Mesodermal cell (in vitro differentiated cells): ENCODE measurements around the gene DUSP23.

ENCODE experiments used
- H3K27ac ChIP-seq: 2 replicates; pipeline ENCODE4 v1.7.0; 2013; ENCODE audit warnings: mild to moderate bottlenecking, low read depth, low read length, moderate library complexity; ENCODE audit not compliant: severe bottlenecking
- H3K36me3 ChIP-seq: 2 replicates; pipeline ENCODE4 v1.7.1; 2013; ENCODE audit warnings: mild to moderate bottlenecking, low read length, moderate library complexity; ENCODE audit not compliant: control insufficient read depth, insufficient read depth
- H3K4me1 ChIP-seq: one replicate; pipeline ENCODE4 v1.7.1; 2013; ENCODE audit warnings: mild to moderate bottlenecking, low read length; ENCODE audit not compliant: insufficient read depth, control insufficient read depth, poor library complexity, severe bottlenecking
- H3K4me3 ChIP-seq: 2 replicates; pipeline ENCODE4 v1.7.0; 2013; ENCODE audit warnings: low read length, control low read depth, mild to moderate bottlenecking; ENCODE audit not compliant: insufficient read depth, poor library complexity, severe bottlenecking; ENCODE audit errors: extremely low read depth
- H3K9me3 ChIP-seq: 2 replicates; pipeline ENCODE4 v1.7.1; 2013; ENCODE audit warnings: mild to moderate bottlenecking, low read length, moderate library complexity; ENCODE audit not compliant: control insufficient read depth
- WGBS, 2 experiments: methylation state at CpG; one replicate each; pipeline ENCODE4 v1.1.5; 2013; ENCODE audit warnings: missing lambda C conversion rate in 2 of 2; ENCODE audit not compliant: insufficient coverage in 2 of 2; 5-methylcytosine and 5-hydroxymethylcytosine counted together

The DUSP23 gene

GRCh38 chr1:159755451-159756007 lies 25.2 kb upstream of the DUSP23 start:
- H3K36me3 ChIP-seq = no peaks in the 10 kb centered on the region
- H3K27ac ChIP-seq = no peak overlapping the region
- H3K4me3 ChIP-seq = no peak overlapping the region
- H3K4me1 ChIP-seq = no peaks in the 10 kb centered on the region
- no peaks in the 10 kb centered on the region for H3K9me3 ChIP-seq
- WGBS, 2 experiments = 100% methylated on average over 1 of the region's 3 CpGs

GRCh38 chr1:159756397-159756796 lies 24.4 kb upstream of the DUSP23 start:
- H3K27ac ChIP-seq = no peak overlapping the region
- H3K9me3 ChIP-seq = no peaks in the 10 kb centered on the region
- H3K4me3 ChIP-seq = no peak overlapping the region
- H3K4me1 ChIP-seq = no peaks in the 10 kb centered on the region
- no peaks in the 10 kb centered on the region for H3K36me3 ChIP-seq

DNA sequence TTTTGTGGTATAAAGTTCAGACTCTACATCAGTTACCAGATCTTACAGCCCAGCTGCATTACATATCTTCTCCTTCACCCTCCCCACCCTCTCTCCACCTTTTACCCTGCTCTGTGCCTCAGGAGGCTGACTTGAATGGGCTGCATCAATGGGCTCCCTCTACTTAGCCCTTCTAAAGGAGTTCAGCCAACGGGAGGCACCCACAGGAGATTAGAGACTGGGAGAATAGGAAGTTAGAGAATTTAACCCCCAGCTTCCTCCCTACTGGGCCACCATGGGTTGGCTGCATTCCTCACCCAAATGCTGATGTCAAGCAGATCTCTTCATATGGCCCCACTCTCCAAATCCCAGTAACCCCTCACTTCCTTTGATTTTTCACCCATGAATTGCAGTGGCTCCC lies 17.1 kb upstream of the DUSP23 start:
- no peak overlapping the region for H3K27ac ChIP-seq
- no peaks in the 10 kb centered on the region for H3K9me3 ChIP-seq
- H3K4me1 ChIP-seq = no peaks in the 10 kb centered on the region
- H3K36me3 ChIP-seq = no peaks in the 10 kb centered on the region
- WGBS, 2 experiments = no CpG with 5 or more reads among the region's 1 CpG
- no peak overlapping the region for H3K4me3 ChIP-seq

DNA sequence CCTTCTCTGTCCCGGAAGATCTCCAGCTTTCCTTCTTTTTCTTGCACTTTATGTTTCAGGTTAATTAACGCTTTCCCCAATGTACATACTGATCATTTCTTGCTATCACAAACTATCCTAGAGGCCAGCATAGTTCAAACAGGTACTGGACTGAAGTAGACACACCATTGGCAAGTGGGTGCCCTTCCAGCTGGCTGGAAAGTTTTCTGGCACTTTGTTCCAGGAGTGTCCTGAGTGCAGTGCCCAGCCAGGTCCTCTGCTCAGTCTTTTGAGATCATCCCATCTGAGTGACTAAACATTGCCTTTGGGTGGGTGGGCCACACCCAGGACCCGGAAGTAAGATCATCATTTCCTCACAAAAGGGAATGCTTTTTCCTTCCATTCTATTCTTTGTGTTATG lies 15.0 kb upstream of the DUSP23 start:
- Histone ChIP-seq H3K27ac (no peak overlapping the region), H3K36me3 (no peaks in the 10 kb centered on the region), H3K9me3 (no peaks in the 10 kb centered on the region), H3K4me1 (no peaks in the 10 kb centered on the region), H3K4me3 (no peak overlapping the region)
- WGBS, 2 experiments = 83 to 100% methylated on average over 1 to 2 of the region's 3 CpGs

- Histone ChIP-seq H3K27ac (no peak overlapping the region), H3K9me3 (no peaks in the 10 kb centered on the region), H3K4me3 (no peak overlapping the region), H3K4me1 (no peaks in the 10 kb centered on the region), H3K36me3 (no peaks in the 10 kb centered on the region)
- no CpG with 5 or more reads among the region's 2 CpGs for WGBS, 2 experiments
Measured at GRCh38 chr1:159771127-159771895, 9.5 kb upstream of the DUSP23 start.

DNA sequence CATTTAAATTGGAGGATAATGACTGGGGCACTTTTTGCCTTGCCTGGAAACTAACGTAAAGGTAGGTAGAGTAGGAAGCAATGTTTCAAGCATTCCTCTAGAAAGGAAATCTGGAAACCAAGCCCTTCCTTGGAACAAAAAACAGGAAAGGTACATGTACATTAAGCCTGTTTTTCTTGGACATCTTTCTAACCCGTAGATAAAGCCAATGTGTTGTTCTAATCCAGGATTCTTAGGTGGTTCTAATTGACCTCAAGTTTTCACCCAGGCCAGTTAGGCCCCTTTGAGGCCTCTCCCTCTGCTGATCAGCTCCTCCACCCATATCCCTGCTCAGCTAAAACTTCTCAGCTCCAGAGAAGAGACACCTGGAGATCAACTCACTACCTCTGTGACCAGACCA lies 6.3 kb upstream of the DUSP23 start:
- Histone ChIP-seq H3K27ac (no peak overlapping the region), H3K36me3 (no peaks in the 10 kb centered on the region), H3K4me1 (no peaks in the 10 kb centered on the region), H3K9me3 (no peaks in the 10 kb centered on the region), H3K4me3 (no peak overlapping the region)
- WGBS, 2 experiments = 88% methylated on average over 1 of the region's 2 CpGs; no CpG with 5 or more reads in 1 of the 2 experiments

- H3K27ac ChIP-seq = no peak overlapping the region
- H3K4me1 ChIP-seq = no peaks in the 10 kb centered on the region
- H3K4me3 ChIP-seq = no peak overlapping the region
- WGBS, 2 experiments = no CpG with 5 or more reads among the region's 2 CpGs
- H3K9me3 ChIP-seq = no peaks in the 10 kb centered on the region
- H3K36me3 ChIP-seq = no peaks in the 10 kb centered on the region
Measured at GRCh38 chr1:159775716-159776115, 5.0 kb upstream of the DUSP23 start.

GRCh38 chr1:159778266-159778665 lies 2.5 kb upstream of the DUSP23 start:
- H3K4me1 ChIP-seq = no peaks in the 10 kb centered on the region
- H3K36me3 ChIP-seq = no peaks in the 10 kb centered on the region
- no peaks in the 10 kb centered on the region for H3K9me3 ChIP-seq
- 81 to 88% methylated on average over 2 of the region's 4 CpGs for WGBS, 2 experiments
- H3K27ac ChIP-seq = no peak overlapping the region
- no peak overlapping the region for H3K4me3 ChIP-seq

- Histone ChIP-seq H3K36me3 (no peaks in the 10 kb centered on the region), H3K4me1 (peaks cover 8% of the 10 kb centered on the region), H3K4me3 (no peak overlapping the region), H3K9me3 (no peaks in the 10 kb centered on the region), H3K27ac (no peak overlapping the region)
- no CpG with 5 or more reads among the region's 2 CpGs for WGBS, 2 experiments
Measured at GRCh38 chr1:159779403-159779851, 1.3 kb upstream of the DUSP23 start.

- Histone ChIP-seq H3K4me1 (peaks cover 8% of the 10 kb centered on the region), H3K27ac (no peak overlapping the region), H3K36me3 (no peaks in the 10 kb centered on the region), H3K9me3 (no peaks in the 10 kb centered on the region), H3K4me3 (no peak overlapping the region)
- WGBS, 2 experiments = 94 to 95% methylated on average over 7 to 11 of the region's 12 CpGs
Measured at GRCh38 chr1:159781992-159782391, 1.2 kb downstream of the DUSP23 start.

DNA sequence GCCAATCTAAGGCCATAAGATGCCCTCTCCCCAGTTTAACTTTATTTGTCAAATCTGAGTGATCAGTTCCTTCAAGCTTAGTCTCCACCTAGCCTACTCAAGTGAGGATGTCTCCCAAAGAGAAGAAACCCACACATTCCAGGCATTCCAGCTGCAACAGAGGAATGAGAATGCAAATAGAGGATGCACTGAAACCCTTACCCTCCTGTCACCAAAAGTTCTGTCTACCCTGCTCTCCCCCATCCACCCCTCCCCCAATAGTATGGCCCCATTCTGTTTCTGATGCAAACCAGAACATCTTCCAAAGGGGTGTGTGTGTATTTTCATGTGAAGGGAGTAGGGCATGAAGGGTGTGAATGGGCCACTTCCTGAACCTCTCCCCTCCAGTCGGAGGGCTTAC lies 3.0 kb downstream of the DUSP23 start:
- no peak overlapping the region for H3K4me3 ChIP-seq
- no peak overlapping the region for H3K27ac ChIP-seq
- H3K4me1 ChIP-seq = peaks cover 8% of the 10 kb centered on the region
- WGBS, 2 experiments = no CpG with 5 or more reads among the region's 1 CpG
- H3K36me3 ChIP-seq = no peaks in the 10 kb centered on the region
- no peaks in the 10 kb centered on the region for H3K9me3 ChIP-seq
